Peyer's patch (tissue), 4 donors: ENCODE results near the gene SMTNL2.

Experiments used
- CTCF ChIP-seq, 6 experiments: fragments of 450-650 bp in 4 of 6; fragments of 200-600 bp in 2 of 6; sonication (generic) in 1 of 6; IDR thresholded peaks; one replicate each; pipeline ENCODE4 v1.5.1; 2017 to 2019; ENCODE audit warnings: antibody characterized with exemption in 6 of 6, mild to moderate bottlenecking in 3 of 6, moderate library complexity in 1 of 6
- POLR2A ChIP-seq, 2 donors: fragments of 450-650 bp; IDR thresholded peaks; one replicate each; pipeline ENCODE4 v1.5.1; 2017; ENCODE audit warnings: antibody characterized with exemption in 2 of 2, mild to moderate bottlenecking in 2 of 2, moderate library complexity in 2 of 2

- TF ChIP-seq CTCF (IDR thresholded peaks at IDR 0.05) (no peak), POLR2A (IDR thresholded peaks at IDR 0.05) (no peak)
These were observed 44.6 kb upstream of the SMTNL2 start for GRCh38 chr17:4539576-4540223.
